Parathyroid adenoma (tissue), 2 donors: Measurements from ENCODE around the gene CHAF1A.
A peak's percentile ranks its signal among the peaks of the same experiment; 100 is the strongest.

ENCODE experiments used
- H2AFZ ChIP-seq: fragments of 300-600 bp; sonication (generic); one replicate; pipeline ENCODE4 v1.7.0; 2017; ENCODE audit warnings: antibody characterized with exemption, mild to moderate bottlenecking
- H3K27ac ChIP-seq: fragments of 300-600 bp; sonication (generic); one replicate; pipeline ENCODE4 v1.7.0; 2017
- H3K27me3 ChIP-seq: fragments of 300-600 bp; sonication (generic); one replicate; pipeline ENCODE4 v1.7.0; 2017; ENCODE audit warnings: low read length; ENCODE audit not compliant: control insufficient read depth, insufficient read depth
- H3K36me3 ChIP-seq: fragments of 300-600 bp; sonication (generic); one replicate; pipeline ENCODE4 v1.7.0; 2017; ENCODE audit warnings: low read length; ENCODE audit not compliant: control insufficient read depth, insufficient read depth
- H3K4me1 ChIP-seq: fragments of 300-600 bp; sonication (generic); one replicate; pipeline ENCODE4 v1.7.0; 2017; ENCODE audit warnings: control low read depth
- H3K4me2 ChIP-seq: fragments of 300-600 bp; sonication (generic); one replicate; pipeline ENCODE4 v1.7.0; 2017; ENCODE audit warnings: low read length
- H3K4me3 ChIP-seq: fragments of 300-600 bp; sonication (generic); one replicate; pipeline ENCODE4 v1.7.0; 2017; ENCODE audit warnings: low read depth, low read length
- H3K79me2 ChIP-seq: fragments of 300-600 bp; sonication (generic); one replicate; pipeline ENCODE4 v1.7.0; 2017; ENCODE audit warnings: control low read depth
- H3K9ac ChIP-seq: fragments of 300-600 bp; sonication (generic); one replicate; pipeline ENCODE4 v1.7.0; 2017; ENCODE audit warnings: mild to moderate bottlenecking
- H3K9me3 ChIP-seq: fragments of 300-600 bp; sonication (generic); one replicate; pipeline ENCODE4 v1.7.0; 2017; ENCODE audit warnings: low read length; ENCODE audit not compliant: control insufficient read depth
- TF ChIP-seq, protein P1 (sequence below): fragments of 300-600 bp; sonication (generic); IDR thresholded peaks from one replicate; pipeline ENCODE4 v1.7.0; 2017; ENCODE audit warnings: antibody characterized with exemption, mild to moderate bottlenecking
- donor health status: primary hyperparathyroidism.

Gene CHAF1A

DNA sequence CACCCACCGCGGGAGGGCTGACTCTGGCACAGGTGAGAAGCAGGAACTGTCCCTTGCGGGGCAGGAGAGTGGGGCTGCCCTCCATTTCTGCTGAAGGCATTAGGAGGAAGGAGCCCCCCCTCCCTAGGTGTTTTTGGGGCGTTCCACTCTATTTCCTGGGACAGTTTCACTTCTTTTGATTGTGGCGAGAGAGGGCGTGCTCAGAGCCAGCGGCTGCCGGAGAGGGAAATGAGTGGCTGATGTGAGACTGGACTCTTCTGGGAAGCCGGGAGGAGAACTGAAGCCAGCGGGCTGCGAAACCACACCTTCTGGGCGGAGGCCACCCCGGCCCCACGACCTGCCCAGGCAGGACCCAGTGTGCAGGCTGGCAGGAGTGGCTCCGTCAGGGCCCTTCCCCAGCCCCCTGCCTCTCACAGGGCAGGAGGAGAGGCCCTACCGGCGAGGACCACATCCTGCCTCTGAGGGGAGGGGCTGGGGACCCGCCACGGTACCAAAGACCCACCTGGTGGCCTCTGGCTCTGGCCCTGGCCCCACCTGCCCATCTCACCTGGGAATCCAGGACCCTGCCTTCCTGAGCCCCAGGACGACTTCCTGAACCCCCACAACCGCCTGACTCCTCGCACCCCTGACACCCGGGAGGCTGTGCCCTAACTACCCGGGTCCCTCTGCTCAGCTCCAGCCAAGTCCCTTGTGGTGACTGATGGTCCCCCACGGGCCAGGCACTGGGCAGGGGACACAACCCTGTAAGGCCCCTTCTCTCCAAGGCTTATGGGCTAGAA, 33.1 kb upstream of the CHAF1A start:
- peak overlapping the region; percentile 41 for H3K4me3 ChIP-seq
- H3K79me2 ChIP-seq, result peaks cover 48% of the 10 kb centered on the region
- no peak overlapping the region for H2AFZ ChIP-seq
- H3K27me3 ChIP-seq, result no peaks in the 10 kb centered on the region
- peak overlapping the region; percentile 70 for H3K4me2 ChIP-seq
- no peaks in the 10 kb centered on the region for H3K9me3 ChIP-seq
- peak overlapping the region; percentile 99 for H3K27ac ChIP-seq
- H3K36me3 ChIP-seq, result no peaks in the 10 kb centered on the region
- no peak overlapping the region for H3K9ac ChIP-seq
- peaks cover 63% of the 10 kb centered on the region for H3K4me1 ChIP-seq
- TF ChIP-seq, protein P1, sequence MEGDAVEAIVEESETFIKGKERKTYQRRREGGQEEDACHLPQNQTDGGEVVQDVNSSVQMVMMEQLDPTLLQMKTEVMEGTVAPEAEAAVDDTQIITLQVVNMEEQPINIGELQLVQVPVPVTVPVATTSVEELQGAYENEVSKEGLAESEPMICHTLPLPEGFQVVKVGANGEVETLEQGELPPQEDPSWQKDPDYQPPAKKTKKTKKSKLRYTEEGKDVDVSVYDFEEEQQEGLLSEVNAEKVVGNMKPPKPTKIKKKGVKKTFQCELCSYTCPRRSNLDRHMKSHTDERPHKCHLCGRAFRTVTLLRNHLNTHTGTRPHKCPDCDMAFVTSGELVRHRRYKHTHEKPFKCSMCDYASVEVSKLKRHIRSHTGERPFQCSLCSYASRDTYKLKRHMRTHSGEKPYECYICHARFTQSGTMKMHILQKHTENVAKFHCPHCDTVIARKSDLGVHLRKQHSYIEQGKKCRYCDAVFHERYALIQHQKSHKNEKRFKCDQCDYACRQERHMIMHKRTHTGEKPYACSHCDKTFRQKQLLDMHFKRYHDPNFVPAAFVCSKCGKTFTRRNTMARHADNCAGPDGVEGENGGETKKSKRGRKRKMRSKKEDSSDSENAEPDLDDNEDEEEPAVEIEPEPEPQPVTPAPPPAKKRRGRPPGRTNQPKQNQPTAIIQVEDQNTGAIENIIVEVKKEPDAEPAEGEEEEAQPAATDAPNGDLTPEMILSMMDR, result peak; percentile 2

GRCh38 chr19:4369888-4370260, 32.6 kb upstream of the CHAF1A start:
- Histone ChIP-seq H3K36me3 (no peaks in the 10 kb centered on the region), H3K4me1 (peaks cover 68% of the 10 kb centered on the region), H3K79me2 (peaks cover 48% of the 10 kb centered on the region), H3K9ac (no peak overlapping the region), H3K4me3 (no peak overlapping the region), H3K27me3 (no peaks in the 10 kb centered on the region), H2AFZ (no peak overlapping the region), H3K9me3 (no peaks in the 10 kb centered on the region), H3K4me2 (peak overlapping the region; percentile 70), H3K27ac (peak overlapping the region; percentile 99)
- TF ChIP-seq, protein P1, result peak; percentile 62

DNA sequence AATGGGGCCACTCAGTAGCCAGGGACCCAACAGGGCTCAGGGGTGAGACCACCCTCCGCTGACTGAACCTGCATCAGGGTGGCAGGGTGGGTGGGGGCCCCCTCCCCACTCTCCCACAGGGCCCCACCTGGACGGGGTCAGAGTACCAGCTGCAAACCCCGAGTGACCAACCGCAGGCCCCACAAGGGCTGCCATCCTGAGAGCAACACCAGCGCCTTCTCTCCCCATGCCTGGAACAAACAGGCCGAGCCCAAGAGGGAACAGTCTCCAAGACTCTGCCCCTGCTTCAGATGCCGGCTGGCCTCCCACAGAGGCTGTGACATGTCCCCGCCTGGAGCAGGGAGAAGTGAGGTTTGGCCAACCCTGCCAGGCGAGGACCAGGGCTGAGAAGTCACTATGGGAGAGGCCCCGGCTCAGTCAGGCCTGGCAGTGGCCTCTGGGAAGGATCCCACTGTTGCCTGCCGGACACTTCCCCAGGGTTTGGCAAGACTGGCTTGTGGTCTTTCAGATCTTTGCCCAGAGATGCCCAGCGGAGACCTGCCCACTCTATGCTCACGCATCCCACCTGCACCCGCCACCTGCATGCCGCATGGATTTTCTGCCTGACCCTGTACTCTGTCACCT, 31.9 kb upstream of the CHAF1A start:
- Histone ChIP-seq H3K27ac (peak overlapping the region; percentile 99), H3K36me3 (no peaks in the 10 kb centered on the region), H3K9ac (no peak overlapping the region), H3K4me1 (peaks cover 73% of the 10 kb centered on the region), H3K4me3 (no peak overlapping the region), H2AFZ (peak overlapping the region; percentile 2), H3K4me2 (peak overlapping the region; percentile 56), H3K27me3 (no peaks in the 10 kb centered on the region), H3K9me3 (no peaks in the 10 kb centered on the region), H3K79me2 (peaks cover 42% of the 10 kb centered on the region)
- TF ChIP-seq, protein P1, result no peak

GRCh38 chr19:4371247-4372164, 30.9 kb upstream of the CHAF1A start:
- Histone ChIP-seq H3K4me1 (peaks cover 83% of the 10 kb centered on the region), H3K27me3 (no peaks in the 10 kb centered on the region), H3K27ac (peak overlapping the region; percentile 99), H3K4me2 (peak overlapping the region; percentile 56), H3K4me3 (no peak overlapping the region), H3K9me3 (no peaks in the 10 kb centered on the region), H3K36me3 (no peaks in the 10 kb centered on the region), H2AFZ (peak overlapping the region; percentile 13), H3K9ac (no peak overlapping the region), H3K79me2 (peaks cover 37% of the 10 kb centered on the region)
- TF ChIP-seq, protein P1, result no peak
